ENCODE data around the gene PPM1N. TPM values are rescaled to one million over a fixed set of nuclear protein-coding genes. Genes with fewer than 3 reads are reported as not detected.

PPM1N gene
- total and polyA plus RNA-seq, 3 donors from 2014 or later, result 1.9 to 3.4 (median 2.3) TPM

Other genes starting within 250 kb of the PPM1N start
- 100 to 1,000 TPM; 197 to 200 TPM for gene MARK4, start 247.2 kb upstream of the PPM1N start, total RNA-seq
- 114 TPM for gene MARK4, start 247.2 kb upstream of the PPM1N start, polyA plus RNA-seq (ENCODE audit: insufficient read depth, low read depth, low replicate concordance)
- gene CKM, start 175.6 kb upstream of the PPM1N start, total RNA-seq, result 10 to 100 TPM; 16.5 to 22.4 TPM
- gene CKM, start 175.6 kb upstream of the PPM1N start, polyA plus RNA-seq (ENCODE audit: insufficient read depth, low read depth, low replicate concordance), result 61.1 TPM
- 10 to 100 TPM in 1 of 2 donors, 1 to 10 TPM in 1; 5.9 to 13.7 TPM for gene KLC3, start 157.7 kb upstream of the PPM1N start, total RNA-seq
- 6.4 TPM for gene KLC3, start 157.7 kb upstream of the PPM1N start, polyA plus RNA-seq (ENCODE audit: insufficient read depth, low read depth, low replicate concordance)
- 10 to 100 TPM; 46.4 to 49.8 TPM for gene ERCC2, start 127.9 kb upstream of the PPM1N start, total RNA-seq
- gene ERCC2, start 127.9 kb upstream of the PPM1N start, polyA plus RNA-seq (ENCODE audit: insufficient read depth, low read depth, low replicate concordance), result 37.5 TPM
- 10 to 100 TPM in 1 of 2 donors, 1 to 10 TPM in 1; 9.7 to 12.2 TPM for gene PPP1R13L, start 93.4 kb upstream of the PPM1N start, total RNA-seq
- gene PPP1R13L, start 93.4 kb upstream of the PPM1N start, polyA plus RNA-seq (ENCODE audit: insufficient read depth, low read depth, low replicate concordance), result 13.3 TPM
- 10 to 100 TPM; 10.2 to 12.1 TPM for gene POLR1G, start 91.8 kb upstream of the PPM1N start, total RNA-seq
- gene POLR1G, start 91.8 kb upstream of the PPM1N start, polyA plus RNA-seq (ENCODE audit: insufficient read depth, low read depth, low replicate concordance), result 5.8 TPM
- 10 to 100 TPM; 71.8 to 95.7 TPM for gene ERCC1, start 74.5 kb upstream of the PPM1N start, total RNA-seq
- gene ERCC1, start 74.5 kb upstream of the PPM1N start, polyA plus RNA-seq (ENCODE audit: insufficient read depth, low read depth, low replicate concordance), result 112 TPM
- 1 to 10 TPM; 1.2 to 3.9 TPM for gene FOSB, start 30.4 kb upstream of the PPM1N start, total RNA-seq
- gene FOSB, start 30.4 kb upstream of the PPM1N start, polyA plus RNA-seq (ENCODE audit: insufficient read depth, low read depth, low replicate concordance), result 22.7 TPM
- 1 to 10 TPM; 5.2 to 5.3 TPM for gene RTN2, start 1.4 kb upstream of the PPM1N start, total RNA-seq
- 4.2 TPM for gene RTN2, start 1.4 kb upstream of the PPM1N start, polyA plus RNA-seq (ENCODE audit: insufficient read depth, low read depth, low replicate concordance)
- 10 to 100 TPM; 52.7 to 57.9 TPM for gene VASP, start 9.0 kb downstream of the PPM1N start, total RNA-seq
- 37.7 TPM for gene VASP, start 9.0 kb downstream of the PPM1N start, polyA plus RNA-seq (ENCODE audit: insufficient read depth, low read depth, low replicate concordance)
- 10 to 100 TPM; 18.3 to 19.3 TPM for gene OPA3, start 86.4 kb downstream of the PPM1N start, total RNA-seq
- 20.9 TPM for gene OPA3, start 86.4 kb downstream of the PPM1N start, polyA plus RNA-seq (ENCODE audit: insufficient read depth, low read depth, low replicate concordance)
- gene GPR4, start 103.8 kb downstream of the PPM1N start, total RNA-seq, result 1 to 10 TPM in 1 of 2 donors, under 1 TPM in 1; 0.81 to 1.9 TPM
- 3.2 TPM for gene GPR4, start 103.8 kb downstream of the PPM1N start, polyA plus RNA-seq (ENCODE audit: insufficient read depth, low read depth, low replicate concordance)
- 10 to 100 TPM; 36.3 to 48.4 TPM for gene EML2, start 141.0 kb downstream of the PPM1N start, total RNA-seq
- 28.5 TPM for gene EML2, start 141.0 kb downstream of the PPM1N start, polyA plus RNA-seq (ENCODE audit: insufficient read depth, low read depth, low replicate concordance)
- under 1 TPM; 0.16 to 0.74 TPM for gene GIPR, start 169.8 kb downstream of the PPM1N start, total RNA-seq
- 0.50 TPM for gene GIPR, start 169.8 kb downstream of the PPM1N start, polyA plus RNA-seq (ENCODE audit: insufficient read depth, low read depth, low replicate concordance)
- 100 to 1,000 TPM; 111 to 128 TPM for gene SNRPD2, start 193.5 kb downstream of the PPM1N start, total RNA-seq
- gene SNRPD2, start 193.5 kb downstream of the PPM1N start, polyA plus RNA-seq (ENCODE audit: insufficient read depth, low read depth, low replicate concordance), result 242 TPM
- 1 to 10 TPM; 5.3 to 6.9 TPM for gene QPCTL, start 194.2 kb downstream of the PPM1N start, total RNA-seq
- 3.5 TPM for gene QPCTL, start 194.2 kb downstream of the PPM1N start, polyA plus RNA-seq (ENCODE audit: insufficient read depth, low read depth, low replicate concordance)
- 10 to 100 TPM; 22.4 to 24.2 TPM for gene FBXO46, start 232.5 kb downstream of the PPM1N start, total RNA-seq
- gene FBXO46, start 232.5 kb downstream of the PPM1N start, polyA plus RNA-seq (ENCODE audit: insufficient read depth, low read depth, low replicate concordance), result 20.1 TPM
- 10 to 100 TPM in 1 of 2 donors, 1 to 10 TPM in 1; 9.2 to 13.8 TPM for gene MEIOSIN, start 235.0 kb downstream of the PPM1N start, total RNA-seq
- gene MEIOSIN, start 235.0 kb downstream of the PPM1N start, polyA plus RNA-seq (ENCODE audit: insufficient read depth, low read depth, low replicate concordance), result 10.4 TPM

All from testis (tissue), 3 donors.